GM12878 (cell line): ENCODE data around the gene LRRC3. TPM values are rescaled to one million over a fixed set of nuclear protein-coding genes. Genes with fewer than 3 reads are reported as not detected.

Experiments
- ATAC-seq: fragments of 200-7000 bp; cut with Tn5 transposase; 3 replicates; pipeline ENCODE4 v1.9.1; 2020; ENCODE audit warnings: mild to moderate bottlenecking, moderate library complexity
- BruUV-seq: library from RNA; stranded (reverse); fragments of 400-500 nt; replicated peaks from 2 replicates; lab custom pipeline; 2021; lab: Mats Ljungman, UMichigan
- CTCF ChIA-PET: fragments of 300-600 bp; sonication (Branson Sonifier 250); formaldehyde crosslinking; extraction: SDS; loops from one replicate; lab custom pipeline; 2021; ENCODE audit warnings: inconsistent platforms; lab: Yijun Ruan, JAX
- POLR2A ChIA-PET: fragments of 350-600 bp; formaldehyde crosslinking; extraction: SDS; loops from one replicate; lab custom pipeline; 2021; ENCODE audit warnings: inconsistent platforms; lab: Charles Lee
- RAD21 ChIA-PET: fragments of 300-600 bp; sonication (Branson Sonifier 250); formaldehyde crosslinking; loops from one replicate; lab custom pipeline; 2023; ENCODE audit warnings: antibody characterized with exemption; ENCODE audit not compliant: unreplicated experiment; lab: Charles Lee
- SMC1A ChIA-PET: fragments of 300-600 bp; sonication (Branson Sonifier 250); formaldehyde crosslinking; loops from one replicate; lab custom pipeline; 2023; ENCODE audit not compliant: unreplicated experiment, uncharacterized antibody; lab: Charles Lee
- DNase-seq: peaks from one replicate; pipeline ENCODE4 v3.0.0-alpha.2; 2011; ENCODE audit warnings: low read depth, low spot score
- FAIRE-seq: peaks from 3 replicates; lab custom pipeline; 2011; peaks lifted over from hg19 to GRCh38; lab: Jason Lieb, UNC
- H2AFZ ChIP-seq: 2 replicates; pipeline ENCODE4 v1.6.0; 2011; ENCODE audit warnings: low read depth, low read length, control low read depth; ENCODE audit not compliant: control insufficient read depth
- H3K27ac ChIP-seq: 2 replicates; pipeline ENCODE4 v1.5.1; 2011; ENCODE audit warnings: control low read depth; ENCODE audit not compliant: control insufficient read depth, insufficient read depth
- H3K27me3 ChIP-seq, 2 experiments: replicated peaks in 1 of 2; 2 replicates each; pipeline versions ENCODE4 v1.6.0 to v1.6.1; 2011; ENCODE audit warnings: low read length in 1 of 2; ENCODE audit not compliant: control insufficient read depth in 2 of 2, insufficient read depth in 2 of 2
- H3K36me3 ChIP-seq, 2 experiments: 2 replicates each; pipeline ENCODE4 v1.5.1; 2011; ENCODE audit warnings: low read length in 1 of 2; ENCODE audit not compliant: control insufficient read depth in 2 of 2, insufficient read depth in 2 of 2
- H3K4me1 ChIP-seq: 2 replicates; pipeline ENCODE4 v1.6.1; 2011; ENCODE audit warnings: mild to moderate bottlenecking, low read length, moderate library complexity, mixed read lengths; ENCODE audit not compliant: control insufficient read depth, insufficient read depth
- H3K4me2 ChIP-seq: 2 replicates; pipeline ENCODE4 v1.6.0; 2011; ENCODE audit warnings: control low read depth; ENCODE audit not compliant: control insufficient read depth, insufficient read depth
- H3K4me3 ChIP-seq: fragments of 200-600 bp; sonication (generic); 2 replicates; pipeline ENCODE4 v1.5.1; 2016
- H3K79me2 ChIP-seq: 2 replicates; pipeline ENCODE4 v1.6.0; 2011; ENCODE audit warnings: low read length; ENCODE audit not compliant: control insufficient read depth, insufficient read depth
- H3K9ac ChIP-seq: 2 replicates; pipeline ENCODE4 v1.8.0; 2011; ENCODE audit warnings: low read length, control low read depth, mixed read lengths; ENCODE audit not compliant: control insufficient read depth, insufficient read depth
- H3K9me3 ChIP-seq: replicated peaks from 3 replicates; pipeline ENCODE4 v1.5.1; 2011; ENCODE audit warnings: mild to moderate bottlenecking, low read length; ENCODE audit not compliant: control insufficient read depth, insufficient read depth
- H4K20me1 ChIP-seq: 2 replicates; pipeline ENCODE4 v1.6.0; 2011; ENCODE audit not compliant: control insufficient read depth, insufficient read depth
- CBX3 ChIP-seq: fragments of 200-600 bp; sonication (generic); IDR thresholded peaks from 2 replicates; pipeline ENCODE4 v1.6.1; 2016; ENCODE audit warnings: low read depth, borderline replicate concordance
- ELK1 ChIP-seq: IDR thresholded peaks from 2 replicates; pipeline ENCODE4 v1.6.1; 2012; ENCODE audit warnings: low read depth, low read length, improper control_type of control experiment
- ETV6 ChIP-seq, 2 experiments: fragments of 450-650 bp in 1 of 2; IDR thresholded peaks in 1 of 2; conservative IDR thresholded peaks in 1 of 2; 2 replicates each; pipeline ENCODE4 v1.6.1; 2014; ENCODE audit warnings: antibody characterized with exemption in 1 of 2, borderline replicate concordance in 1 of 2, low read depth in 1 of 2, mild to moderate bottlenecking in 1 of 2, moderate library complexity in 1 of 2
- HCFC1 ChIP-seq: fragments of 150-350 bp; IDR thresholded peaks from 2 replicates; pipeline ENCODE4 v1.6.1; 2014; ENCODE audit warnings: low read length
- KLF5 ChIP-seq: fragments of 450-650 bp; IDR thresholded peaks from 2 replicates; pipeline ENCODE4 v1.6.1; 2014; ENCODE audit warnings: mild to moderate bottlenecking; ENCODE audit not compliant: partially characterized antibody
- MEF2A ChIP-seq: IDR thresholded peaks from 2 replicates; pipeline ENCODE4 v1.6.1; 2011; ENCODE audit warnings: low read depth, mild to moderate bottlenecking, low read length, moderate library complexity; ENCODE audit not compliant: insufficient read depth
- NR2C1 ChIP-seq: fragments of 450-650 bp; IDR thresholded peaks from 2 replicates; pipeline ENCODE4 v1.6.1; 2017; ENCODE audit warnings: antibody characterized with exemption, mild to moderate bottlenecking, moderate library complexity
- NR2F1 ChIP-seq: fragments of 450-650 bp; conservative IDR thresholded peaks from 2 replicates; pipeline ENCODE4 v1.6.1; 2017; ENCODE audit warnings: mild to moderate bottlenecking
- POLR2AphosphoS2 ChIP-seq: IDR thresholded peaks from 2 replicates; pipeline ENCODE4 v1.6.1; 2011; ENCODE audit warnings: low read depth, mild to moderate bottlenecking, low read length, improper control_type of control experiment, moderate library complexity
- RAD51 ChIP-seq: fragments of 450-650 bp; IDR thresholded peaks from 2 replicates; pipeline ENCODE4 v1.6.1; 2016; ENCODE audit warnings: moderate library complexity, mild to moderate bottlenecking, inconsistent platforms
- SIX5 ChIP-seq: IDR thresholded peaks from 2 replicates; pipeline ENCODE4 v1.6.1; 2011; ENCODE audit warnings: mild to moderate bottlenecking, low read depth, low read length, moderate library complexity; ENCODE audit not compliant: severe bottlenecking
- SMARCA5 ChIP-seq: fragments of 450-650 bp; IDR thresholded peaks from 2 replicates; pipeline ENCODE4 v1.6.1; 2017; ENCODE audit warnings: mild to moderate bottlenecking
- SPI1 ChIP-seq: IDR thresholded peaks from 2 replicates; pipeline ENCODE4 v1.6.1; 2011; ENCODE audit warnings: low read depth, mild to moderate bottlenecking, low read length, moderate library complexity, borderline replicate concordance; ENCODE audit not compliant: insufficient read depth
- TAF1 ChIP-seq: IDR thresholded peaks from 2 replicates; pipeline ENCODE4 v1.6.1; 2011; ENCODE audit warnings: mild to moderate bottlenecking, low read depth, low read length, borderline replicate concordance
- WRNIP1 ChIP-seq: IDR thresholded peaks from 2 replicates; pipeline ENCODE4 v1.6.1; 2011; ENCODE audit warnings: low read depth, low read length, improper control_type of control experiment, borderline replicate concordance
- WGBS: methylation state at CpG from one replicate; pipeline ENCODE4 v1.1.6; 2016; ENCODE audit warnings: low lambda C conversion rate; ENCODE audit not compliant: insufficient replicate concordance, insufficient coverage; ENCODE audit errors: missing lambda C conversion rate; 5-methylcytosine and 5-hydroxymethylcytosine counted together
- in situ Hi-C: fragments of 300-500 bp; cut with MboI; formaldehyde crosslinking; loops from 9 replicates; pipeline ENCODE4 v1.14.3; 2018; ENCODE audit warnings: mixed read lengths
- intact Hi-C: fragments of 100-400 bp; cut with micrococcal nuclease; formaldehyde crosslinking; loops from one replicate; pipeline ENCODE4 v1.14.2; 2022; ENCODE audit not compliant: unreplicated experiment
- polyA plus RNA-seq, 11 experiments: library from polyadenylated mRNA; depleted of rRNA in 4 of 11; unstranded in 6 of 11; stranded (reverse) in 5 of 11; fragments of >200 nt; fragmentation: Nextera tagmentation in 4 of 11; fragmentation: Illumina TruSeq in 1 of 11; extraction: Ambion mirVana in 4 of 11; extraction: Trizol in 1 of 11; gene quantifications; 1 replicate in 1 of 11; 2 replicates in 10 of 11; pipeline versions ENCODE4 v1.2.1 to v1.2.3, GENCODE V29; 2011 to 2016; ENCODE audit warnings: inconsistent platforms in 2 of 11, missing spikeins in 2 of 11, low read depth in 1 of 11
- total RNA-seq, 4 experiments: library from RNA; depleted of rRNA in 3 of 4; stranded (reverse); fragments of >200 nt in 3 of 4; fragmentation: Illumina TruSeq in 1 of 4; extraction: Trizol in 1 of 4; gene quantifications; 2 replicates each; pipeline versions ENCODE4 v1.2.1 to v1.2.3, GENCODE V29; 2013 to 2021

The LRRC3 gene
- total and polyA plus RNA-seq, 10 of the 15 experiments (the other 5 are each of a cell fraction or from before 2014, with no cell fraction given), result 0.02 to 0.31 (median 0.09) TPM; not detected in 1

DNA sequence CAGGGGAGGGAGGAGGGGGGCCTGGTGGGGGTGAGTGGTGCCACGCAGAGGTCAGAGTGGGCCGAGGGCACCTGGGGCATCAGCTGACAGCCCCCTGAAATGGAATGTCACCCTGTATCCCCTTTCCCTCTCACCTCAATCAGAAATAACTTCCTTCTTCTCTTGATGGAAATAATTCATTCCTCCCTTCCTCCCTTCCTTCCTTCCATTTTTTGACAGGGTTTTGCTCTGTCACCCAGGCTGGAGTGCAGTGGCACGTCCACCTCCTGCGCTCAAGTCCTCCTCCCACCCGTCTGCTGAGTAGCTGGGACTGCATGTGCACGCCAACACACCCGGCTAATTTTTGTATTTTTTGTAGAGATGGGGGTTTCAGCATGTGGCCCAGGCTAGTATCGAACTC is 48.4 kb upstream of the LRRC3 start:
- 83% methylated on average over 8 of the region's 8 CpGs for WGBS
- in situ Hi-C loops, result no loop called here
- no peak for DNase-seq

DNA sequence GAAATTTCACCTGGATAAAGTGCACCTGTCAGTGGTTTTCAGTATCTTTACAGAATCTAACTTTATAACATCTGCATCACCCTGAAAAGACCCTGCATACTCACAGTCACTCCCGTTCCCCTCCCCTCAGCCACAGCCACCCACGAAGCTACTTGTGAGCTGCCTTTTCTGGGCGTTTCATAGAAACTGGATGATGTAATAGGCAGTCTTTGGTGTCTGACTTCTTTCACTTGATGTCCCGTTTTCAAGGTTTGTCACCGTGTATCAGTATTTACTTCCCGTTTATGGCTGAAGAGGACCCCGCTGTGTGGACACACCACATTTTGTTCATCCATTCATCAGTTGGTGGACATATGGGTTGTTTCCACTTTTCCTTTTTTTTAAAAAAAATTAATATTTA is 47.8 kb upstream of the LRRC3 start:
- in situ Hi-C loops, result no loop called here

More for the DNA sequence above, 48.4 kb upstream of the LRRC3 start:
- Histone ChIP-seq H3K79me2 (no peaks in the 10 kb centered on the region), H3K27me3 (no peaks in the 10 kb centered on the region), H3K4me1 (no peaks in the 10 kb centered on the region), H3K36me3 (no peaks in the 10 kb centered on the region), H3K4me2 (no peak overlapping the region), H3K27ac (no peak overlapping the region), H3K4me3 (no peak overlapping the region), H4K20me1 (no peaks in the 10 kb centered on the region), H3K9me3 (no peaks in the 10 kb centered on the region; the same call in 2 of the 3 replicates), H3K9ac (no peak overlapping the region), H2AFZ (no peak overlapping the region)
- CTCF ChIA-PET, result no interaction called here
- SMC1A ChIA-PET, result no interaction called here
- intact Hi-C loops, result no loop called here
- RAD21 ChIA-PET, result no interaction called here
- no peak for TF ChIP-seq POLR2AphosphoS2
- TF ChIP-seq NR2F1, result no peak
- TF ChIP-seq ETV6 (conservative IDR thresholded peaks at IDR 0.05 in 1 of 2, IDR thresholded peaks at IDR 0.05 in 1 of 2; ENCODE audit: borderline replicate concordance in 1 of 2, low read depth in 1 of 2), result no peak
- ATAC-seq (no peak), FAIRE-seq (no peak)
- POLR2A ChIA-PET, result interaction anchor here (0.6 kb wide), 1 partner anchor 46 kb away, joined by 3 read pairs; no protein-coding TSS in a partner anchor
- BruUV-seq, result no TSS peak

More for the DNA sequence above, 47.8 kb upstream of the LRRC3 start:
- no peaks in the 10 kb centered on the region; the same call in 2 of the 3 replicates for H3K9me3 ChIP-seq
- intact Hi-C loops, result no loop called here
- no peak overlapping the region for H3K27ac ChIP-seq
- SMC1A ChIA-PET, result no interaction called here
- H3K4me2 ChIP-seq, result no peak overlapping the region
- H4K20me1 ChIP-seq, result no peaks in the 10 kb centered on the region
- TF ChIP-seq WRNIP1 (no peak), SMARCA5 (no peak), MEF2A (no peak), CBX3 (no peak), ELK1 (no peak), RAD51 (no peak), SIX5 (no peak), TAF1 (no peak), SPI1 (no peak), HCFC1 (no peak), KLF5 (no peak), NR2C1 (no peak)
- H3K4me1 ChIP-seq, result no peaks in the 10 kb centered on the region
- H2AFZ ChIP-seq, result no peak overlapping the region
- no peaks in the 10 kb centered on the region for H3K27me3 ChIP-seq
- FAIRE-seq (no peak), DNase-seq (no peak), ATAC-seq (peak; percentile 28; the same call in 2 of the 3 replicates)
- POLR2A ChIA-PET, result interaction anchor here (0.6 kb wide), 1 partner anchor 47 kb away, joined by 3 read pairs; no protein-coding TSS in a partner anchor
- WGBS, result 82% methylated on average over 7 of the region's 7 CpGs
- RAD21 ChIA-PET, result no interaction called here
- no peak overlapping the region for H3K4me3 ChIP-seq
- BruUV-seq, result no TSS peak
- CTCF ChIA-PET, result no interaction called here
- no peaks in the 10 kb centered on the region for H3K36me3 ChIP-seq
- H3K9ac ChIP-seq, result no peak overlapping the region
- H3K79me2 ChIP-seq, result no peaks in the 10 kb centered on the region
